Testis (tissue), 3 donors: ENCODE measurements around the gene PHF2. TPM values are rescaled to one million over a fixed set of nuclear protein-coding genes. Genes with fewer than 3 reads are reported as not detected.

Source experiments
- DNase-seq: peaks from one replicate; pipeline ENCODE4 v3.0.0-alpha.2; 2019
- H3K27ac ChIP-seq, 2 donors: fragments of 200-600 bp; sonication (generic); one replicate each; pipeline ENCODE4 v1.5.1; 2019
- H3K27me3 ChIP-seq: fragments of 200-600 bp; sonication (generic); one replicate; pipeline ENCODE4 v1.5.1; 2019
- H3K36me3 ChIP-seq: fragments of 200-600 bp; sonication (generic); one replicate; pipeline ENCODE4 v1.5.1; 2017; ENCODE audit warnings: low read depth; ENCODE audit errors: missing control alignments
- H3K4me1 ChIP-seq: fragments of 200-600 bp; sonication (generic); one replicate; pipeline ENCODE4 v1.5.1; 2019
- H3K4me3 ChIP-seq, 2 donors: fragments of 200-600 bp; sonication (generic); one replicate each; pipeline ENCODE4 v1.5.1; 2017 to 2019
- H3K9me3 ChIP-seq: fragments of 200-600 bp; sonication (generic); one replicate; pipeline ENCODE4 v1.5.1; 2017
- CTCF ChIP-seq, 3 experiments: fragments of 450-650 bp in 2 of 3; fragments of 200-600 bp in 1 of 3; sonication (generic) in 1 of 3; IDR thresholded peaks; one replicate each; pipeline ENCODE4 v1.5.1; 2016 to 2019; ENCODE audit warnings: antibody characterized with exemption in 3 of 3, mild to moderate bottlenecking in 2 of 3, moderate library complexity in 1 of 3
- POLR2A ChIP-seq: fragments of 450-650 bp; IDR thresholded peaks from one replicate; pipeline ENCODE4 v1.6.1; 2017; ENCODE audit warnings: antibody characterized with exemption, mild to moderate bottlenecking, moderate library complexity
- WGBS, 2 donors: methylation state at CpG; one replicate each; pipeline ENCODE4 v1.1.5; 2018; 5-methylcytosine and 5-hydroxymethylcytosine counted together
- intact Hi-C: fragments of 100-400 bp; cut with DNase I; formaldehyde crosslinking; loops from one replicate; pipeline ENCODE4 v1.15.1; 2023; ENCODE audit warnings: low total_unique reads
- polyA plus RNA-seq: library from polyadenylated mRNA; stranded (reverse); fragments of 350-450 nt; fragmentation: Illumina TruSeq; extraction: RNeasy Lipid Tissue Mini Kit (QIAGEN cat#74804); gene quantifications from one replicate; pipeline ENCODE4 v1.2.3, GENCODE V29; 2014; ENCODE audit warnings: low read depth, low replicate concordance; ENCODE audit not compliant: insufficient read depth
- total RNA-seq, 2 donors: library from RNA; depleted of rRNA; stranded (reverse); fragments of >200 nt; gene quantifications; one replicate each; pipeline ENCODE4 v1.2.3, GENCODE V29; 2016

Gene PHF2
- total and polyA plus RNA-seq, 3 donors from 2014 or later: 19.6 to 22.1 (median 20.6) TPM

- intact Hi-C loops: no loop called here
- Histone ChIP-seq H3K27ac (no peak overlapping the region), H3K4me1 (peaks cover 18% of the 10 kb centered on the region), H3K9me3 (no peaks in the 10 kb centered on the region), H3K36me3 (no peaks in the 10 kb centered on the region), H3K27me3 (no peaks in the 10 kb centered on the region), H3K4me3 (no peak overlapping the region)
- DNase-seq: no peak
- no peak for TF ChIP-seq POLR2A
- no peak for TF ChIP-seq CTCF (IDR thresholded peaks at IDR 0.05)
- 85 to 88% methylated on average over 19 to 20 of the region's 20 CpGs for WGBS, 2 donors
Observed at GRCh38 chr9:93579711-93580516, 3.5 kb downstream of the PHF2 start.

GRCh38 chr9:93580654-93581380, 4.4 kb downstream of the PHF2 start:
- H3K4me1 ChIP-seq: peaks cover 14% of the 10 kb centered on the region

GRCh38 chr9:93582115-93582514, 5.7 kb downstream of the PHF2 start:
- intact Hi-C loops: no loop called here
- Histone ChIP-seq H3K4me3 (no peak overlapping the region), H3K9me3 (no peaks in the 10 kb centered on the region), H3K36me3 (no peaks in the 10 kb centered on the region), H3K27ac (no peak overlapping the region), H3K4me1 (peaks cover 14% of the 10 kb centered on the region), H3K27me3 (no peaks in the 10 kb centered on the region)
- WGBS, 2 donors: 67 to 78% methylated on average over 3 to 5 of the region's 5 CpGs
- no peak for DNase-seq
- no peak for TF ChIP-seq POLR2A
- no peak for TF ChIP-seq CTCF (IDR thresholded peaks at IDR 0.05)

More at GRCh38 chr9:93580654-93581380, 4.4 kb downstream of the PHF2 start:
- H3K27me3 ChIP-seq: no peaks in the 10 kb centered on the region
- H3K27ac ChIP-seq: no peak overlapping the region
- intact Hi-C loops: no loop called here
- H3K9me3 ChIP-seq: no peaks in the 10 kb centered on the region
- 78 to 88% methylated on average over 10 of the region's 10 CpGs for WGBS, 2 donors
- DNase-seq: no peak
- no peaks in the 10 kb centered on the region for H3K36me3 ChIP-seq
- TF ChIP-seq CTCF (IDR thresholded peaks at IDR 0.05) (no peak), POLR2A (no peak)
- no peak overlapping the region for H3K4me3 ChIP-seq

- H3K27me3 ChIP-seq: no peaks in the 10 kb centered on the region
- H3K4me1 ChIP-seq: peaks cover 13% of the 10 kb centered on the region
- no peaks in the 10 kb centered on the region for H3K9me3 ChIP-seq
- no peaks in the 10 kb centered on the region for H3K36me3 ChIP-seq
- H3K27ac ChIP-seq: no peak overlapping the region
- H3K4me3 ChIP-seq: no peak overlapping the region
- WGBS, 2 donors: 85 to 90% methylated on average over 3 of the region's 3 CpGs
- TF ChIP-seq POLR2A (no peak), CTCF (IDR thresholded peaks at IDR 0.05) (no peak)
- intact Hi-C loops: no loop called here
- DNase-seq: no peak
Observed at GRCh38 chr9:93582550-93582949, 6.2 kb downstream of the PHF2 start.
